ENCODE results near the gene POGLUT3.

POGLUT3 gene

GRCh38 chr11:108518581-108518980 lies 20.4 kb upstream of the POGLUT3 start:
- no peaks in the 10 kb centered on the region for H3K36me3 ChIP-seq (ENCODE audit: control insufficient read depth, insufficient read depth, low read length)
- no peak overlapping the region for H2AFZ ChIP-seq
- no peak overlapping the region for H3K4me2 ChIP-seq (ENCODE audit: low read length)
- H3K79me2 ChIP-seq, result no peaks in the 10 kb centered on the region
- H3K9ac ChIP-seq, result no peak overlapping the region
- no peak overlapping the region for H3K4me3 ChIP-seq (ENCODE audit: low read depth, low read length)
- no peaks in the 10 kb centered on the region for H3K9me3 ChIP-seq (ENCODE audit: control insufficient read depth, low read length)
- H3K4me1 ChIP-seq, result no peaks in the 10 kb centered on the region
- TF ChIP-seq CTCF (IDR thresholded peaks at IDR 0.05), result no peak
- no peaks in the 10 kb centered on the region for H3K27me3 ChIP-seq (ENCODE audit: control insufficient read depth, insufficient read depth, low read length)
- H3K27ac ChIP-seq, result no peak overlapping the region

GRCh38 chr11:108516125-108516524 lies 17.9 kb upstream of the POGLUT3 start:
- Histone ChIP-seq H3K9ac (no peak overlapping the region), H3K27me3 (ENCODE audit: control insufficient read depth, insufficient read depth, low read length) (no peaks in the 10 kb centered on the region), H2AFZ (no peak overlapping the region), H3K4me2 (ENCODE audit: low read length) (no peak overlapping the region), H3K9me3 (ENCODE audit: control insufficient read depth, low read length) (no peaks in the 10 kb centered on the region), H3K4me3 (ENCODE audit: low read depth, low read length) (no peak overlapping the region), H3K36me3 (ENCODE audit: control insufficient read depth, insufficient read depth, low read length) (no peaks in the 10 kb centered on the region), H3K4me1 (no peaks in the 10 kb centered on the region), H3K79me2 (no peaks in the 10 kb centered on the region), H3K27ac (no peak overlapping the region)
- TF ChIP-seq CTCF (IDR thresholded peaks at IDR 0.05), result no peak

DNA sequence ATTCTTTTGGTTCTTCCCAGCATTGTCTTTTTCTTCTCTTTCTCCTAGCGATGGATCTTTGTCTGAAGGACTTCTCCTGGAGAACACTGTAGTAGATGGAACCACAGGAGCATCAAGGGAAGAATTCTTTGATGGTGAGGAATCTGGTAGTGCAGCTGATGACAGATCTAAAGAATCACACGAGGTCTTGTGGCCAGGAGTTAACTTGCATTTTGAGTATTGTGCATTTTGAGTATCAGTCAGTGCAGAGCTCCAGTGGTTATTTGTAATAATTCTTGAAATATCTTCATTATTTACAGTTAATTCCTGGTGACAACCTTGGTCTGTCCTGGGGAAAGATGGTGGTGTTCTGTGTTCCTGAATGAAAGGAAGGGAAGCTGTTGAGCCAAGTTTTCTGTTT lies 14.5 kb upstream of the POGLUT3 start:
- Histone ChIP-seq H3K9ac (no peak overlapping the region), H3K4me3 (ENCODE audit: low read depth, low read length) (no peak overlapping the region), H3K27me3 (ENCODE audit: control insufficient read depth, insufficient read depth, low read length) (no peaks in the 10 kb centered on the region), H3K79me2 (no peaks in the 10 kb centered on the region), H3K4me2 (ENCODE audit: low read length) (no peak overlapping the region), H3K27ac (no peak overlapping the region), H3K4me1 (no peaks in the 10 kb centered on the region), H3K9me3 (ENCODE audit: control insufficient read depth, low read length) (no peaks in the 10 kb centered on the region), H3K36me3 (ENCODE audit: control insufficient read depth, insufficient read depth, low read length) (no peaks in the 10 kb centered on the region), H2AFZ (no peak overlapping the region)
- no peak for TF ChIP-seq CTCF (IDR thresholded peaks at IDR 0.05)

DNA sequence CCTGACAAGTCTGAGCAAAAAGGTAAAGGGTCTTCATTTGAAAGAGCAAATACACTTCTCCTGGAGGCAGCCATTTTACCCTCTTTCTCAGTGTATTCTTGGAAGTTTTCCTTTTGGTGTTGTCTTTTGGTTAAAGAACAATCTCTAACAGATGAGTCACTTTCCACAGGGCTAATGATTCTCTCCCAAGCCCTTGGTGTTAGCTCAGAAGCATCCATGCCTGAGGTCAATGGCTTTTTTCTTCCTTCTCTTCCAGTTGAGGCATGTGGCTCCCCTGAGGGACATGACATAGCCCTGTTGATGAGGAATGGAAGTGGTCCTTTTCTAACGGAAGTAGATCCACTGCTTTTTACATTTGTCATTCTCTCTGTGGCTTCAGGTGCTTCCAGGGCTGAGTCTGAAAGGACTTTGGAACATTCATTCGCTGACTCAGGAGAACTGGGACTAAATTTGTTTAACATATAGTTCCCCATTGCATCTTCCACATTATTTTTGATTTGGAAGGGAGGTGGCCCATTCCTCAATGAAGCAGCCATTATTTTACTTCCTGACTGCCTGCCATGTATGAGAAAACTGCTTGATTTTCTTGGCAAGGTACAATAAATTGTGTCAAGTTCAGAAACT lies 13.8 kb upstream of the POGLUT3 start:
- Histone ChIP-seq H3K9me3 (ENCODE audit: control insufficient read depth, low read length) (no peaks in the 10 kb centered on the region), H3K9ac (no peak overlapping the region), H3K4me3 (ENCODE audit: low read depth, low read length) (no peak overlapping the region), H3K4me2 (ENCODE audit: low read length) (no peak overlapping the region), H3K27ac (no peak overlapping the region), H3K36me3 (ENCODE audit: control insufficient read depth, insufficient read depth, low read length) (no peaks in the 10 kb centered on the region), H3K4me1 (no peaks in the 10 kb centered on the region), H2AFZ (no peak overlapping the region), H3K79me2 (no peaks in the 10 kb centered on the region), H3K27me3 (ENCODE audit: control insufficient read depth, insufficient read depth, low read length) (no peaks in the 10 kb centered on the region)
- TF ChIP-seq CTCF (IDR thresholded peaks at IDR 0.05), result no peak
